Medulla oblongata (tissue), 1 donor: ENCODE measurements around the gene PDE3A.
"Not testable (repeated sequence)": the region's sequence is repeated elsewhere in the genome, so short reads cannot be mapped to it uniquely, and the experiment has no call there.

Source experiments
- DNase-seq: peaks from one replicate; pipeline ENCODE4 v3.0.0-alpha.2; 2015; ENCODE audit errors: extremely low spot score

The PDE3A gene

DNA sequence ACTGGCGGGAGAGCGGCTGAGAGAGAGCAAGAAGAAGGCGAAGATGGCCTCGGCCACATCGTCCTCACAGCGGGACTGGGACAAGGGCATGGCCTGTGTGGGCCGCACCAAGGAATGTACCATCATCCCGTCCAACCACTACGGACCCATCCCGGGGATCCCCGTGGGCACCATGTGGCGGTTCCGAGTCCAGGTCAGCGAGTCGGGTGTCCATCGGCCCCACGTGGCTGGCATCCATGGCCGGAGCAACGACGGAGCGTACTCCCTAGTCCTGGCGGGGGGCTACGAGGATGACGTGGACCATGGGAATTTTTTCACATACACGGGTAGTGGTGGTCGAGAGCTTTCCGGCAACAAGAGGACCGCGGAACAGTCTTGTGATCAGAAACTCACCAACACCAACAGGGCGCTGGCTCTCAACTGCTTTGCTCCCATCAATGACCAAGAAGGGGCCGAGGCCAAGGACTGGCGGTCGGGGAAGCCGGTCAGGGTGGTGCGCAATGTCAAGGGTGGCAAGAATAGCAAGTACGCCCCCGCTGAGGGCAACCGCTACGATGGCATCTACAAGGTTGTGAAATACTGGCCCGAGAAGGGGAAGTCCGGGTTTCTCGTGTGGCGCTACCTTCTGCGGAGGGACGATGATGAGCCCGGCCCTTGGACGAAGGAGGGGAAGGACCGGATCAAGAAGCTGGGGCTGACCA lies 183.6 kb downstream of the PDE3A start:
- not testable (repeated sequence) for DNase-seq

DNA sequence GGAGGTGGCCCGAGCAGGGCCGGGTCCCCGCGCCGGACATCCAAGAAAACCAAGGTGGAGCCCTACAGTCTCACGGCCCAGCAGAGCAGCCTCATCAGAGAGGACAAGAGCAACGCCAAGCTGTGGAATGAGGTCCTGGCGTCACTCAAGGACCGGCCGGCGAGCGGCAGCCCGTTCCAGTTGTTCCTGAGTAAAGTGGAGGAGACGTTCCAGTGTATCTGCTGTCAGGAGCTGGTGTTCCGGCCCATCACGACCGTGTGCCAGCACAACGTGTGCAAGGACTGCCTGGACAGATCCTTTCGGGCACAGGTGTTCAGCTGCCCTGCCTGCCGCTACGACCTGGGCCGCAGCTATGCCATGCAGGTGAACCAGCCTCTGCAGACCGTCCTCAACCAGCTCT lies 184.2 kb downstream of the PDE3A start:
- not testable (repeated sequence) for DNase-seq

GRCh38 chr12:20555015-20555414 lies 186.7 kb downstream of the PDE3A start:
- DNase-seq, result no peak

GRCh38 chr12:20555771-20556170 lies 187.4 kb downstream of the PDE3A start:
- no peak for DNase-seq

DNA sequence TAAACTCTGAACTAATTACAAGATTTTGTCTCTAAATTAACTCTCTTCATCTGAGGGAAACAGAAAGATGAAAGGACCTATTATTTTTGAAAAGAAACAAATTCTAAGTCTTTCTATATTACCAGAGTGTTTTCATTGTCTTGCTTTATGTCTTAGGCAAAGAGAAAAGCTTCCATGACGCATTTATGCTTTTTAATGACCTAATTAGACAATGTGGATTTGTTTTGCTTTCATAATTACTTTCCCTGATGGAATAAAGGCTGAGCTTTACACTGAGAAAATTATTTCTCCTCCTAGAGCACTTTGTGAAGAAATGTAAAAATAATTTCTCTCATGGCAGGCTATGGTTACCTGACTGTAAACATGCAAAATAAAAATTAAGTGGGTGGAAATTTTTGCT lies 188.8 kb downstream of the PDE3A start:
- DNase-seq, result peak; percentile 16

DNA sequence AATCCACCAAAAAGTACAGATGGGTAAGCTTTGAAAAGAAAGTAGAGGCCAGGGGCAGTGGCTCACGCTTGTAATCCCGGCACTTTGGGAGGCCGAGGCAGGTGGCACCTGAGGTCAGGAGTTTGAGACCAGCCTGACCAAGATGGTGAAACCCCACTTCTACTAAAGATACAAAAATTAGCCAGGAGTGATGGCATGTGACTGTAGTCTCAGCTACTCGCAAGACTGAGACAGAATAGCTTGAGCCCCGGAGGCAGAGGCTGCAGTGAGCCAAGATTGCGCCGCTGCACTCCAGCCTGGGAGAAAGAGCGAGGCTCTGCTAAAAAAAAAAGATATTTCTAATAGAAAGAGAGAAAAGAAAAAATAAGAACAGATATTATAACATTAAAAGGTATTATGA lies 192.6 kb downstream of the PDE3A start:
- no peak for DNase-seq

- DNase-seq, result no peak
Measured at GRCh38 chr12:20561871-20562270, 193.5 kb downstream of the PDE3A start.

DNA sequence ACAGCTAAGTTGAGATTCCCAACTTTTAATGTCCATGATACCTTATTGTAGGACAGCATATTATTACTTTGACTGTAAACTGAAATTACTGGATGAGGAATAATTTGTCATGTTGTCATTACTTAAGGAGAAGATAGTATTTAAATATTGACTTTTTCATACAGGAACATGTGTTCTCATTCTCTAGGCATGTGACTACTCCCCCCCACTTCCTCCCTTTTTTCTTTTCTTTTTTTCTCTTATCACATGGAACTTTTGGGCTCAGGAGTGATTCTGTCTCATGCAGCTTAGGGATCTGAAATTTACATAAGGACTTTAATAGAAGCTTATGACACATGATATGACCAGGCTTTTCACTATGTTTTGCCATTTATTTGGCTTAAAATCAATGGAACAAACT lies 199.1 kb downstream of the PDE3A start:
- DNase-seq, result no peak

DNA sequence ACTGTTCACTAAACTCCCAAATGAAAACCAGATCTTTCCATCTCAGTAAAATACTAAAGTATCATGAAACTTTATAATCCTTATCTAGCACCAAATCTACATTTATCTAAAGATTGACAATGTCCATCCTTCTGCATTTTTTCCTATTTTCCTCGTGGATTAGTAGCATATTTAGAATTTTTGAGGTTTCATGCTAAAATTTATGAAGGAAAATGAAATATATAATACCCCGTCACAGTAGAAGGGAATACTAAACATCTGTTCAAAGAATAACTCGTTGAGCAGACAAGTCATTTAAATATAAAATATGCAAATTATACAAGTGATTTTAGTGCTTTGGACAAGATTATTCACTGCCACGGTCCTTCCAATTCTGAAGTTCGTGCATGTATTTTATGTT lies 204.1 kb downstream of the PDE3A start:
- no peak for DNase-seq

DNA sequence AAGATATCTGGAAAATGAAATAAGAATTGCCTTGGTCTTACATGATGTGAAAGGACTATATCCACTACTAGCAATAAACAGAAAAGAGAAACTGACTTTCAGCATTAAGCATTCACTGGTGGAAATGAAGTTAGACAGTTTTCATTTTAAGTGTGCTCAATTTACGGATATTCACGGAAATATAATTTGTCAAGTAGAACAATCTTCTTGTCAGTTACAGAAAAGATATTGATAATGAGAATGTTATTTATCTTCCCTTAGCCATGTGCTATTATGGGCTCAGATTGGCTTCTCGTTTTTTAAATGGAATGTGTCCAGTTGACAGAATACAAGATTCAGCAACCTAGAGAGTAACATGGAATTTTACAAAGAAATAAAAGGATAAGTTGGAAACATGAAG lies 208.2 kb downstream of the PDE3A start:
- no peak for DNase-seq

DNA sequence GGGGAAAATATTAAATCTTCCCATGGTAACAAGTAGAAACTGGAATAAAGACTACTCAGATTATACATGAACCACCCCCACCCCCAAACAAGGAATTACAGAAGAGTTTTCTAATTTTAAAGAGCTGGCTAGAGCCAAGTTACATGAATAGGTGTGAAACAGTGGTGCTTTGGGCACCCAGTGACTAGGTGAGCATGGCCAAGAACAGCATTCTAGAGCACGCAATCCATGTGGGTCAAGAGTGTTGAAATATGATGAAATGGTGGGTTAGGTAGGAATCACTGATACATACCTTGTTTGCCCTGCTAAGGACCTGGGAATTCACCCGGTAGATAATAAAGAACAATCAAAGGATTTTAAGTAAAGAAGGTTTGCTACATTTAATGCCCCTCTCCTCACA lies 208.7 kb downstream of the PDE3A start:
- no peak for DNase-seq

- DNase-seq, result no peak
Measured at GRCh38 chr12:20578142-20578541, 209.8 kb downstream of the PDE3A start.

DNA sequence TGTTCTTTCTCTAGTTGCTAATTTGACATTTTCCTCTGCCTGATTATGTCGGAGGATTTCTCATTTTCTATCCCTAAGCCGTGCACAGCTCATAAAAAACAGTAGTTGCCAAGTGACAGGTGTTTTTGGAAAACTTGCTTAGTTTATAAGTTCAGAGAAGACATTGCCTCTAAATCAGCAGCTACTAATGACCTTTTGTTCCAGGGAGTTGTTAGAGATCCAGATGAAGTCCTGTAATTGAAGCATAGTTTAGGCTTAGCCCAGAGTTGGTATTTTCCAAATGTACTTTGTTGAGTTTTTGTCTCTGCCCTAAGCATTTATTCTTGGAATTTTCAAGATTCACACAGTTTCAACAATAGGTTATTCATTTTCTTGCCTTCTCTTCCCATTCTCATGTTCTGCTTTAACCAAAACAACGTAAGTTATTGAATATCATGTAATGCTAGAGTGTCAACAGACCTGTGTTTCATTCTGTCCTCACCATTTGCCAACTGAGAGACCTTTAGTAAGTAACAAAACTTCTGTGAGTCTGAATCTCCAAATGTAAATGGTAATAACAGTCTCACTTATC lies 216.8 kb downstream of the PDE3A start:
- DNase-seq, result no peak

DNA sequence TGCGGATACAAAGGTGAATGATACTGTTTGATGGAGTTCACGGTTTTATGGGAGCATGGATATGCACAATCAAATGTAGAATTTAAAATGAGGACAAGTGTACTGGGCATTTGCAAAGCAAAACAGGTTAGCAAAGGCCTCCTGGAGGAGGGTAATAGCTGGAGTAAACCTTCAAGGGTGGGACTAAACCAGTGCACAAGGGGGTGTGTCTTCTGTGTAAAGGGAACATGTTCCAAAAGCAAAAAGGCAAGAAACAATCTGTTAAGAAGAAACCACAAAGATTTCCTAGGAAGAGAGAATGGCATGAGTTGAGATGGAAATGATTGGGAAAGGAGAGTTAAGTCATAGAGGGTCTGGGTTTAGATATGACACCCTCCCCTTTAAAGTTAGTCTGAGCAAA lies 217.6 kb downstream of the PDE3A start:
- DNase-seq, result no peak

DNA sequence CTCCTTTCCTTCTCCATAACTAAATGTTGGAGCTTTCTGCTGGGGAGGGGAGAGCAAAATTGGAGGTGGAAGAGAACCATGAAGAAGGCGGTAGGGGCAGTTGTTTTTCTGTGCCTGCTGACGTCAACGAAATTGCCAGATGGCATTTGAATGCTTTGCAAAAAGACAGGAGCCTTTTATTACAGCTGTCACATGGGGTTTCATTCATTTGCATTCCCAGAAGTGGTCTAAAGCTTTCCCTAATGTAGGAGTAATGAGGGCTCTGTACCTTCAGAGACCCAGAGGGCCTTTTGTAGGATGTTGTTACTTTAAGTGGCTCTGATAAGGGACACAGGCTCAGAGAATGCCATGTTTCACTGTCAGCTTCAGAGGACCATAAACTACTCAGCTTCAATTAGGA lies 219.7 kb downstream of the PDE3A start:
- peak; percentile 95 for DNase-seq

- DNase-seq, result no peak
Measured at GRCh38 chr12:20590570-20590969, 222.2 kb downstream of the PDE3A start.

- DNase-seq, result no peak
Measured at GRCh38 chr12:20592556-20592955, 224.2 kb downstream of the PDE3A start.

- DNase-seq, result no peak
Measured at GRCh38 chr12:20593611-20594010, 225.3 kb downstream of the PDE3A start.

- no peak for DNase-seq
Measured at GRCh38 chr12:20596061-20596460, 227.7 kb downstream of the PDE3A start.

GRCh38 chr12:20599757-20600156 lies 231.4 kb downstream of the PDE3A start:
- DNase-seq, result no peak

- peak; percentile 80 for DNase-seq
Measured at GRCh38 chr12:20601668-20602280, 233.4 kb downstream of the PDE3A start.

DNA sequence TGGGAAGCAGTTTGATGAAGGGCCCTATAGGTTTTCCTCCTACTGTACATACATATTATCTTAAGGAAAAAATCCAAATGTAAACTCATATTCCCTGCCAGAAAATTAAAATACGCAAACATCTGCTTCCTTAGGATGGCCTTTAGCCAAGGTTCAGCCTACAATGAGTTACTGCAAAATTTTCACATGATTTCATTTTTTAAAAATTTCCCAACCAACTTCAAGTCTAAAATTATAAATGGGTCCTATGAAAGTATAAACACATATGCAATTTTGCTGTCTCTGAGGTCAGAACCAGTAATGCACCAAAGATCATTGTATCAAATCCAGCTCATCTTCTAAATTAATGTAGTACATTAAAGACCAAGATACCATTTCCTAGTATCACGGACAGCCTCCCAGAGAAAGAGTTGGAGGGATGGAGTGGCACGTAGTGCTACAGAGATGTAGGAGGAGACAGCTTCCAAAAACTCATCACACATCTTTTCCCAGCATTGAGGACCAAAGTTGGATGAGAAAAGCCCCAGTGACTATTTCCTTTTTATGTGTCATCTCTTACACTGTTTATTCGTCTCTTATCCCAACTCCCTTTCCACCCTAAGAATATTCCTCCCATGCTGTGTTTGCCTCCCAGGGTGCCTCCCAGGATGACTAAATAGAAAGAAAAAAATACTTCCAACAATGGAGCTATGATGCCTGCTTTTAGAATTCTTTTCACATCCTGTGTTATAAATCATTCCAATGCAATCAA lies 234.5 kb downstream of the PDE3A start:
- DNase-seq, result no peak
